HG03565 (cell line): ENCODE results near the gene OR1I1.
A peak's percentile ranks its signal among the peaks of the same experiment; 100 is the strongest.

Experiments
- ATAC-seq: cut with Tn5 transposase; IDR thresholded peaks from one replicate; pipeline ENCODE4 v1.9.1; 2021; ENCODE audit warnings: mild to moderate bottlenecking, moderate library complexity; ENCODE audit not compliant: unreplicated experiment

Gene OR1I1

DNA sequence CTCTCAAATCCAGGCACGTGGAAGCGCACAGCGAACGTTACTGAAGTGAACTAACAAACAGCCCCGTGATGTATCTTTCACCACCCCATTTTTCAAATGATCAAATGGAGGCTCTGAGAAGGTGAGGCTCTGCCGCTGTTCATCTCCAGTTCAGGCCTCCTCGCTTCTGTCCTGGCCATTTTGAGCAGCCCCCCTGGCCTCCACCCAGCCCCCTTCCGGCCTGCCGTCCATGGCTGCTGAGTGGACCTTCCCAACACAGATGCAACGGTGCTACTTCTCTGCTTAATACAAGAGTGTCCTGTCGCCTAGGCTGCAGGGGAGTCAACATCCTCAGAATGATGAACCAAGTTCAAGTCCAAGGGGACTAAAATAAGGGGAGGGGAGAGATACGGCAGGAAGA, 34.8 kb downstream of the OR1I1 start:
- ATAC-seq = no peak

DNA sequence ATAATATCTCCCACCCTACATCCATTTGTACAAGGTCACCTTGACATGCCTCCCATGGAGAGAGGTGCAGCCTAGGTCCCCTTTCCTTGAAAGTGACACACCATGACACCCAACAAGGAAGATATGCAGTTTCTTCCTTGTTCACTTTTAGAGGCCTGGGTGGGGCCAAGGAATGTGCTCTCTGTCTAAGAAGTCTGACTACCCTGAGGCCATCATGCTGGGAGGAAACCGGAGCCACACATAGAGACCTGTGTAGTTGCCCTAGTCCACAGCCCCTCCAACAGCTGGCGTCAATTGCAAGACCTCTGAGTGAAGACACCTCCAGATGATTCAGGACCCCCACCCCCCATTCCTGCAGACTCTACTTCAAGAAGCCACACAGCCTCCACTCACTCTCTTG, 36.2 kb downstream of the OR1I1 start:
- ATAC-seq = no peak

DNA sequence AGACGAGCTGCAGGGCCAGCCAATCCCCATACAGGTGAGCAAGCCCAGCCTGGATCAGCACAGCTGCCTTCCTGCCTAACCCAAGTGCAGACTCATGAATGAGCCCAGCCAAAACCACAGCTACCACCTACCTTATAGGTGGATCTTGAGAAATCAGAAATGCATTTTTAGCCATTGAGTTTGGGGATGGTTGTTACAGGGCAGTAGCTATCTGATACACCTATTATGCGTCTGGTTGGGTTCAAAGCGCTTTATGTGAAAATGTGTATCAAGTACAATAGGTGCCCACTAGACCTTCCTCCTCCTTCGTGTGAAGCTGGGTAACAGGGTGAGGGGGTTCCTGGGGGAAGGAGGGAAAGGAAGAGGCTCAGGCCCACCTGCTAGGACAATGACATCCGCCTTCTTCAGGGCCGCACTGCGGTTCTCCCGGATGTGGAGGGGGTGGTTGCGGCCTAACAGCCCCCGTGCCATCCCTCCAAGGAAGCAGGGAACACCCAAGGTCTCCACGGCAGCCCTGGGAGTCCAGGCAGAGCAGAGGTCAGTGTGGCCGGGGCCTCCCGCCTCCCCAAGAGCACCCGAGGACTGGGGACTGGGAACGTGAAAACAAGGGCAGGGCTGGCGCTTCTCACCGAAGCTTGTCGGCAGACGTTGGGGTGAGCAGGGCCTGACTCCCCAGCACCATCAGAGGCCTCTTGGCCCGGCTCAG, 36.9 kb downstream of the OR1I1 start:
- no peak for ATAC-seq

DNA sequence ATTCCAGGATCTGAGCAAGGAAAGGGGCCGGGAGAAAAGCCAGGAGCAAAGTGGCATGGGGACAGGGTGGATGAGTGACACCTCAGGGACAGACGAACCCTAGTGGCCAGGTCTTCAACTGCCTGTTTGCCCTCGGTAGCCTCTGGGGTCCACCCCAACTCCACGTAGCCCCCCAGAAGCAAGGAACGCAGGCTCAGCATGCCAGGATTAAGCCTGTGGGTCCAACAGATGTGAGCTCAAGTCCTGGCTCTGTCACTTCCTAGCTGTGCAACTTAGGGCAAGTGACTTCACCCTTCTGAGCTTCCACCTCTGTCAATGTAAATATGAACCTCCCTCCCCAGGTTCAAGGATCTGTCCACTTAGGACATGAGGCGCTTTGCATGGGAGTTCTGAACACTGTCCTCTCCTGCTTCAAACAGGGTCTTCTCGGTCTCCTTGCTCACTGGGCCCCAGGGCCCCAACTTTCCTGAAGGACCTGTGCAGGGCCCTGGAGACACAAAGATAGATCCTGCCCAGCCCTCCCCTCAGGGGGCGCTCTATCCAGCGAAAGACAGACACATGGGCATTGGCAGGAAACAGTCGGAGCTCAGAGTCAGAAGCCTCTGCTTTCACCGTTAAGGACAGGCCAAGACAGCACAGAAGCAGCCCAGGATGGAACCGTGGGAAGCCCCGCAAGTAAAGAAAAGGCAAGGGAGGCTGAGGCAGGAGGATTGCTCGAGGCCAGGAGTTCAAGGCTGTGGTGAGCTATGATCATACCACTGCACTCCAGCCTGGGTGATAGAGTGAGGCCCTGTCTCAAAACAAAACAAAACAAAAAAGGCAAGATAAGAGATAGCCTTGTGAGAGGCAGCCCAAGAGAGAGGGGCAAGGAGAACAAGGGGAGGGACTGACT, 38.4 kb downstream of the OR1I1 start:
- ATAC-seq = no peak

DNA sequence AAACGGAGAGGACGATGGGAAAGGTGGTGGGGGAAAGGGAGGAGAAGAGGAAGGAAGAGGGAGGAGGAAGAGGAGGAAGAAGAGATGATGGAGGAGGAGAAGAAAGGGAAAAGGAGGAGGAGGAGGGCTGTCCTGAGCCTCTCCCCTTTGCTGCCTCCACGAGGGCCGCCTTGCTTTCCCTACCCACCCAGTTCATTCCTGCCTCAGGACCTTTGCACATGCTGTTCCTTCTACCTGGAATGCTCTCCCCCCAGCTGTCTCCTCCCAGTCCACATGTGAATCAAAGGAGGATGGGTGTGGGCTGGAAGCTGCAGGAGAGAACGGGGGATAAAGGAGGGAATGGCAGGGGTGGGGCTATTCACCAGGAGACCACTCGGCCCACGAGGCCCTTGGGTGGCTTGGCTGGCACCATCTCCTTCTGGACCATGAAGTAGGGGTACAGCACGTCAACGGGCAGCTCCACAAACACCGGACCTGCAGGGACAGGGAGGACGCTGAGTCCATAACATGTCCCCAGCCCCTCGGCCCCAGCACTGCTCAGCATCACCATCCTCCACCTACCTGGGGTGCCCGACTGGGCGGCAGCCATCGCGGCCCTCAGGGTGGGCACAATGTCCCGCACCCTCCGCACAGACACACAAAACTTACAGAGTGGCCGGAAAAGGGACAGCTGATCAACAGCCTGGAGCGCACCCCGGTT, 40.5 kb downstream of the OR1I1 start:
- no peak for ATAC-seq

DNA sequence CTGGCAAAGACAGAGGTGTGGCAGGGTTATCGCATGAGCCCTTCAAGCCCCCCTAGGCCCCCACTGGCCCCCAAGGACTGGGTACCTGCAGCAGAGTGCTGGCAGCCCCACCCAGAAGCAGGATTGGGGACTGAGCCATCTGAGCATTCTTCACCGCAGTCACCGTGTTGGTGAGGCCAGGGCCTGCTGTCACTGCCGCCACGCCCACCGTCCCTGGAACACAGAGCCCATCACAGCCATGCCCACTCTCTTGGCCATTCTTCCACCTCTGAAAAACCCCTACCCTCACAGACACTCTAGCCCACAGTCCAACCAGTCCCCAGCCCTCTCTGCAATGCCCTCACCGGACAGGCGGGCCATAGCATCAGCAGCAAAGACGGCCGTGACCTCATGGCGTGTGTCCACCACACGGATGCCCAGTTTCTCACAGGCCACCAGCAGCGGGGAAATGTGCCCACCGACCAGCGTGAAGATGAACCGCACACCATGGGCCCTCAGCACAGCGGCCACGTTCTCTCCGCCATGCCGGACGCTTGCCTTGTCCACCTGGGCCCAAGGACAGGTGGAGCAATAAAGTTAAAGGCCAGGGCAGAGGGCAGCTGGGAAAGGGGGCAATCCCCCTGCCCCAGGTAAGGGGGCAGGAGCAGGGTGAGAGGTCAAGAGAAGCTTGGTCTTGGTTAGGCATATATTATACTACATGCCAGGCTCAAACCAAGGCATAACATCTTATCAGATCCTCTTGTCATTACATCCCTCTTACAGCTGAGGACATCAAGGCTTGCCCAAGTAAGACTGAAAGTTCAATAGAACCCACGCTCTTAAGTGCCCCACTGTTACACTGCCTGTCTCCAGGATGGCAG, 41.2 kb downstream of the OR1I1 start:
- ATAC-seq = no peak

DNA sequence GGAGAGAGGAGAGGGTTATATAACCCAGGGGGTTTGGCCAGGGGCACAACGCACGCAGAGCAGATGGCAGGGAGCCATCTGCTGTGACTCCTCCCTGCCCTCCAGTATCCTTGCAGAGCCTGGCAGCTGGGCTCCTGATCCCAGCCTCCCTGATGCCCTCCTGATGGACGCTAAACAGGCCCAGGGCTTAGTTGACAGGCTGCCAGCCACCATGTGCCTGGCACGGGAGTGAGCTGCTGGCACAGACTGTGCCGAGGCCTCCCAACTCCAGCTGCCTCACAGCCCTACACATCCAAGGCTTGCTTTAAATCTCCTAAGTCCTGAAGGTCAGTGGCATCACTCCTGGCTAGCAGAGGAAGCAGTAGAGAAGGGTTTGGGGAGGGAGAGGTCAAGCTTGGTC, 41.9 kb downstream of the OR1I1 start:
- no peak for ATAC-seq

DNA sequence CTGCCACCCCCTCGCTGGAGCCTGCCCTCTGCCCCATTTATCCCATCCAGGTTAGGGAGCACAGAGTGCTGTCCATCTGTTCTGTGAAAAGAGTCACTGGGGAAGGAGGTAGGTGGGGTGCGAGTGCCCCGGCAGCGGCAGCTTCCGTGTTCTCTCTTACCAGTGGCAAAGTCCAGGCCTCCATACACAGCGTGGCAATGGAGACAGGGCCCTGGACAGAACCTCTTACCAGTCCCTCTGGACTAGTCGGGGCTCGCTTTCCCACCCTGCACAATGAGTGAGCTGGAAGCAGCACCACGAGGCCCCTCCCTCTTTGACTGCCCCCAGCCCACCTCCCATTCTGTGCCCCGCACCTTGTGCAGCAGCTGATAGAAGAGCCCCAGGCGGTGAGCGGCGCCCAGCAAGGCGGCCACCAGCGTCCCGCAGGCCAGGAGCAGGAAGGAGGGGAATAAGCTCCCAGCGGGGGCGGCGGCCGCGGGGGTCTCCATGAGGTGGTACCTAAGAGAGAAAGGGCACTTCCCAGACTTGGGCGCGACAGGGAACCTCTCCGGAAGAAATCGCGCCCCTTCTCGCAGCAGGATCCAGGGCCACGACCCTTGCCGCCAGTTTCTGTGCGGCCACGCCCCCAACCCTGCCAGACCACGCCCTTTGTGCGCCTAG, 42.7 kb downstream of the OR1I1 start:
- ATAC-seq = no peak

DNA sequence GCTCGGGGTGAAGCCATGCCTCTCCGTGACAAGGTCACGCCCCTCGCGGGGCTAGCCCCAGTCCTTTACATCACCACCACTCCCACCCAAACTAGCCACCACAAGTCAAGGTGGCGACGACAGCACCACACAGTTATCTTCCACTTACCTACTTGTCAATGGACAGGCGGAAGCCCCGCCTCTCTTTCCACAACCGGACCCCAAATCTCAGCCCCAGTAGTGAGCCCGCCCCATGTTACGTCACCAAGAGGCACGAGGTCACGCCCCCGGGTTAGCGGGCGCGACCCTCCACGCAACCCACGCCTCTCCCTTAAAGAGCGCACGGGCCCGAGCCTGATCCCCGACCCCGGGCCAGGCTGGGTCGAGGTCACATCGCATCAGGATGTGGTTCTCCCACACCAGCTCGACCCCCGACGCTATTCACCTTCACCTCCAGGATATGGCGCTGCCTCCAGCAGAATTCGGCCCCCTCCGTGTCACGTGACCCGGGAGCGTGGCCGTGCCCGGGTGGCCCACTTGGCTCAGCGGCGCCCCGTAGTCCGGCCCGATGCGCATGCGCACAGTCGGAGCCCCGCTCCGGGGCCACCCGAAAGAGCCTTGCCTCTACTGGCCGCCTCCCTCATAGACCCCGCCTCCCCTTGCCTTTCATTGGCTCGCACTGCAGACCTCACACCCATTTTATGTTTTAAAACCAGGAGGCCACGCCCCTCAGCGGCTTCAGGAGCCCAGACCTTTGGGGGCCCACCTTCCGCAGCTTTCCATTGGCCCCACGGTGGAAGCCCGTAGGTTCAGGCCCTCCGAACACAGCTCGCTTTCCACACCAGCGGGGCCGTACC, 43.4 kb downstream of the OR1I1 start:
- peak; percentile 77 for ATAC-seq

DNA sequence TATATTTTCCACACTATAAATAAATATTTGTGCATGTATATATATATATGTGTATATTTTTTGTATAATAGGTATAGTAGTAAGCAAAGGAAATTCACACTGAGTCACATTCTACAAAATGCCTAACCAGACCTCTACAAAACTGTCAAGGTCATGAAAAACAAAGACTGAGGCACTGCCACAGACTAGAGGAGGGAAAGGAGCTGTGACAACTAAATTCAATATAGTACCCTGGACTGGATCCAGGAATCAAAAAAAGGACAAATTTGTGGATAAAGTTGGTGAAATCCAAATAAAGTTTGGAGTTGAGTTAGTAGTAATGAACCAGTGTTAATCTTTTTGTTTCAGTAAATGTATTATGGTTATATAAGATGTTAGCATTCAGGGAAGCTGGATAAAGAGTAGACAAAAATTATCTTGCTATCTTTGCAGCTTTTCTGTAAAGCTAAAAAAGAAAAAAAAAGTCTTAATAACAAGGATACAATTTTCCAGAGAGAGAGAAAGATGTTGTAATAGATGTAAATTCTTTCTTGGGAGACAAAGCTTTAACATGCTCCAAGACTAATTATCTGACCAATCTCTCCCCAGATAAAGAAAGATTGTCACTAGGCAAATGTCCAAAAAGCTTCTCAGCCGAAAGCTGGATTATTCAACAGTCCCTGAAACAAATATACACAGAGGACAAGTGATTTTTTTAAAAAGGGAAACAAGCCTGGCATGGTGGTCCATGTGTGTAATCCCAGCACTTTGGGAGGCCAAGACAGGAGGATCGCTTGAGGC, 44.3 kb downstream of the OR1I1 start:
- ATAC-seq = no peak

DNA sequence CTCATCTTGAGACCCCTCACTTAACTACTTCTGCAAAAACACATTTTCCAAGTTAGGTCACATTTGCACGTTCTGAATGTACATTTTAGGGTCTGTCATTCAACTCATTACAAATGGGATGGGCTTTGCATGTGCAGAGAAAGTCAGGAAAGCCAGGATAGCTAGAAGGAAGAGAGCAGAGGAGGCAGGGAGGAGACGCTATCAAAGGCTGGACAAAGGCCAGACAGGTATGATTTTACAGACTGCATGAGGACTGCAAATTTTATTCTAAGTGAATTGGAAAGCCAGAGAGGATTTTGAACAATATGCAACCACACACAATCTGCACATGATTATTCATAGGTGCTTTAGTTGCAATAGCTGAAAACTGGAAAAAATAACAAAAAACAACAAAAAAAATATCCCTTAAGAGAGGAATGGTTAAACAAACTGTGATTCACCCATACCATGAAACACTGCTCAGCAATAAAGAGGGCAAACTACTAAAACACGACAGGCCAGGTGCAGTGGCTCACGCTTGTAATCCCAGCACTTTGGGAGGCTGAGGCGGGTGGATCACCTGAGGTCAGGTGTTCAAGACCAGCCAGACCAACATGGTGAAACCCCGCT, 46.3 kb downstream of the OR1I1 start:
- ATAC-seq = no peak

DNA sequence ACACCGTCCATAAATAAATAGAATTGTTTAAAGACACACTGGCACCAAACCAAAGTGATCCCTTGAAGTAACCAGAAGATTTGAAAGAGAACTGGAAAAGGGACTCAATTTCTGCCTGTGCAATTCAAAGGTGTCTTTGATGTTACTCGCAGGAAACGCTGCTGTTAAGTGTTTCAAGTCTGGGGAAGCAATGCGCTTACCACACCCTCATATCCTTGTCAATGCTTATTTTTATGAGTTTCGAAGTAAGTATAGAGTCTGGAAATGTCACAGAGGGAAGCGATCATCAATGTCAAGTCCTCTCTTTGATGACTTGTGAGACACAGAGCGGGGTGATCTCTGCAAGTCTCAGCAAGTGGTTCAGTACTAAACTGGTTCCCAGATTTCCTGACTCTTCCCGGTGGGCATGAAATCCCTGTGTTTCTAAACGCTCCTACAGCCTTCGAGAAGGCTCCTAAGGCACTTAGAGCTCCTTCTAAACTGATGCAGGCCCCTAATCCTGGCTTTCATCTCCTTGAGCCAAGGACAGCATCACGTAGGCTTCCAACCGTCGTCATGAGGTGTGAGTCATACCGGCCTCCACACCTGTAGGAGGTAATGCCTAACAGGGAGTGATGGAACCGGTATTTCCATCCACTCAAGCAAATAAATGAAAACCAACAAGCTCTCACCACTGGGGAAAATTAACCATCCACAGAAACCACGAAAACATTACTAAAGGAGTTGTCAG, 48.0 kb downstream of the OR1I1 start:
- ATAC-seq = no peak

DNA sequence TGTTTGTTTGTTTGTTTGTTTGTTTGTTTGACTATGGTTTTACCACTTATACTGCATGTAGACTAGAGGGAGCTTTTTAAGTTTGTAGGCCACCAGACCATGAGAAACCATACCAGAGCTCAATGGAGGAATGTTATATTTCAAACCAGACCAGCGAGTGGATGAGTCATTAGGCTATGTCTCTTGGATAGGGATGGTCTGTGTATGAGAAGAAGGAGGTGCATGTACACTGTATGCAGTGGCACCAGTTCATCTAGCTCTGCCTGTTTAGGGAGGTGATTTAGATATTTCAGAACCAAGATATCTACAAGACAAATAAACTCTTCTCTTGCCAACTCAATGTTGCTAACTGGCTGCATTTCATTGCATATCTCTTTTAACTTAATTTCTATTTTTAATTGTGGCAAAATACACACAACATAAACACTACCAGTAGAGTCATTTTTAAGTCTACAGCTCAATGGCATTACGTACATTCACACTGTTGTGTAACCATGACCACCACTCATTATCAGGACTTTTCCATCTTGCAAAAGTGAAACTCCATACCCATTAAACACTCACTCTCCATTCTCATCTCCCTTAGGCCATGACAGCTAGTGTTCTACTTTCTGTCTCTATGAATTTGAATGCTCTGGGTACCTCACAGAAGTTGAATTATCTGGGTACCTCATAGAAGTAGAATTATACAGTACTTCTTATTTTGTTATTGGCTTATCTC, 54.4 kb downstream of the OR1I1 start:
- ATAC-seq = no peak

DNA sequence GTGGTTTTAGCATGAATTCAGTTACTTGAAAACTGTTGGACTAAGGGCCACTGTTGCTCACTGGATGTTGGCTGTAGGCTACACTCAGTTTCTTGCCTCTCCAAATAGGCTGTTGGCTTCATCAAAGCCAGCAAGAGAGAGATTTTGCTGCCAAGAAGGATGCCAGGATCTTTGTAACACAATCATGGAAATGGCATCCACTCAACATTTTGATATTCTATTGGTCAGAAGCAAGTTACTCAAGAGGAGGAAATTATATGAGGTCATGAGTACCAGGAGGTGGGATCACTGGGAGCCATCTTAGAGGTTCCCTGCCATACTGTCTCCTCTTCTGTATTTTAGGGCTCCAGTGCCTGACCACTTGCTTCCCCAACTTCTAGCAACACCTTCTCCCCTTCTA, 55.8 kb downstream of the OR1I1 start:
- no peak for ATAC-seq

DNA sequence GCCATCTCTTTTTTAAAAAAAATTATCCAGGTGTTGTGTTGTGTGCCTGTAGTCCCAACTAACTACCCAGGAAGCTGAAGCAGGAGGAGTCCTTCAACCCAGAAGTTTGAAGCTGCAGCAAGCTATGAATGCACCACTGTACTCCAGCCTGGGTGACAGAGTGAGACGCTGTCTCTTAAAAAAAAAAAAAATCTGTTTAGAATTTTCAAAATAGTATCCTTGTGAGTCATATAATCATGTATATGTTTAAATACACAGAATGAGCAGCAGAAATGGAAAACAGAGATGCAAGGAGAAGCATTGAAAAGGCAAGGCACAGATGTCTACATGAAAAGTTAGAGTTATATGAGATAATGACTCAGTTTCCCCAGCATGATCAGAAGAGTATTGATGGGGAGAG, 56.4 kb downstream of the OR1I1 start:
- ATAC-seq = no peak

DNA sequence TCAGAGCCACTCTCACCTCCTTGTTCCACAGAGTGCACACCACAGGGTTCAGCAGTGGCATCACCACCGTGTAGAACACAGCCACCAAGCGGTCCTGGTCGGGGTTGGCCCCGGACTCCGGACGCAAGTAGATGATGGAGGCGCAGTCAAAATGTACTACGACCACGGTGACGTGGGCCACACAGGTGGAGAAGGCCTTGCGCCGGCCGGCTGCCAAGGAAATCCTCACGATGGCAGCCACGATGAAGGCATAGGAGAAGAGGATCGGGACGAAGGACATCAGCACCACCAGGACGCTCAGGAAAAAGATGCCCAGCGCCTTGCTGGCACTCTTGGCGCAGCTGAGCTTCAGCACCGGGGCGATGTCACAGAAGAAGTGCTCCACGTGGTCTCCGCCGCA, 59.1 kb downstream of the OR1I1 start:
- ATAC-seq = no peak

DNA sequence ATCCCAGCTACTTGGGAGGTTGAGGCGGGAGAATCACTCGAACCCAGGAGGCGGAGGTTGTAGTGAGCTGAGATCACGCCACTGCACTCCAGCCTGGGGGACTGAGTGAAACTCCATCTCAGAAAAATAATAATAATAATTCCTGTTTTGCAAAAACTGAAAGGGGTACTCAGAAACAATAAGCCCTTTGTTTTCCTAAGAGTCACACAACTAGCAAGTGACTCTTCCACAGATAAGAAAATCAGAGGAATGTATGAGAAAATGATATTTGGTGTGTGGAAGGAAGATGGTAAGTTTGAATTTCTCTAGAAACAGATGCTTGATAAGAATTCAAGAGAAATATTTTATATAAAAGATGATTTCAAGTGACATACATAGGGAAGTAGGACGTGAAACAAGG, 60.3 kb downstream of the OR1I1 start:
- ATAC-seq = no peak
